Measurements from ENCODE around the gene UMAD1. TPM values are rescaled to one million over a fixed set of nuclear protein-coding genes. Genes with fewer than 3 reads are reported as not detected.
"Not testable (repeated sequence)": the region's sequence is repeated elsewhere in the genome, so short reads cannot be mapped to it uniquely, and the experiment has no call there.

Gene UMAD1
- total RNA-seq, 1 donor from 2014 or later: 12.8 TPM

- H3K4me1 Mint-ChIP-seq (ENCODE audit: low read depth): peaks cover 21% of the 10 kb centered on the region
- H3K9me3 Mint-ChIP-seq (ENCODE audit: low read depth): peaks cover under 1% of the 10 kb centered on the region
- no peak overlapping the region for H3K4me3 Mint-ChIP-seq (ENCODE audit: low read depth)
- no peaks in the 10 kb centered on the region for H3K27me3 Mint-ChIP-seq
- peaks cover 1% of the 10 kb centered on the region for H3K36me3 Mint-ChIP-seq (ENCODE audit: insufficient read depth)
- no peak for DNase-seq (ENCODE audit: low spot score, unreplicated experiment)
- TF ChIP-seq, protein P1, sequence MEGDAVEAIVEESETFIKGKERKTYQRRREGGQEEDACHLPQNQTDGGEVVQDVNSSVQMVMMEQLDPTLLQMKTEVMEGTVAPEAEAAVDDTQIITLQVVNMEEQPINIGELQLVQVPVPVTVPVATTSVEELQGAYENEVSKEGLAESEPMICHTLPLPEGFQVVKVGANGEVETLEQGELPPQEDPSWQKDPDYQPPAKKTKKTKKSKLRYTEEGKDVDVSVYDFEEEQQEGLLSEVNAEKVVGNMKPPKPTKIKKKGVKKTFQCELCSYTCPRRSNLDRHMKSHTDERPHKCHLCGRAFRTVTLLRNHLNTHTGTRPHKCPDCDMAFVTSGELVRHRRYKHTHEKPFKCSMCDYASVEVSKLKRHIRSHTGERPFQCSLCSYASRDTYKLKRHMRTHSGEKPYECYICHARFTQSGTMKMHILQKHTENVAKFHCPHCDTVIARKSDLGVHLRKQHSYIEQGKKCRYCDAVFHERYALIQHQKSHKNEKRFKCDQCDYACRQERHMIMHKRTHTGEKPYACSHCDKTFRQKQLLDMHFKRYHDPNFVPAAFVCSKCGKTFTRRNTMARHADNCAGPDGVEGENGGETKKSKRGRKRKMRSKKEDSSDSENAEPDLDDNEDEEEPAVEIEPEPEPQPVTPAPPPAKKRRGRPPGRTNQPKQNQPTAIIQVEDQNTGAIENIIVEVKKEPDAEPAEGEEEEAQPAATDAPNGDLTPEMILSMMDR (IDR thresholded peaks at IDR 0.05; ENCODE audit: unreplicated experiment): no peak
- H3K27ac Mint-ChIP-seq: no peak overlapping the region
Observed at GRCh38 chr7:7802531-7802930, 162.0 kb downstream of the UMAD1 start.

DNA sequence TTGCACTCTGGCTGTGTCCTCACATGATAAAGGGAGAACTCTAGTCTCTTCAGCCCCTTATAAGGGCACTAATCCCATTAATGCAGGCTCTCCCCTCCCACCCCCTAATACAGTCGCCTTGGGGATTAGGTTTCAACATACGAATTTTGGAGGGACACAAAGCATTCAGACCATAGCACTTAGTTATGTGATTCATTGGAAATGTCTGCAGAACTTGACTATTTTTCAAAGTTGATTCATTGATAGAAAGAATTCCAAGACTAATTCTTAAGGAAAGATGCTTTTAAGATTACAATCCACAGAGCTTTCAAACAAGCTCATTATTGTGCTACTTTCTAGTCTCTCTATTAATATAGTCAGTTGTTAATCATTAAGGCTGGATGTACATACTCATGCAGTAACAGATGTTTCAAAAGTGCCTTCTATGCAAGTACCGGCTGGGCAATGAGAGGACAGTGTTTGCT lies 163.2 kb downstream of the UMAD1 start:
- H3K27ac Mint-ChIP-seq: no peak overlapping the region

DNA sequence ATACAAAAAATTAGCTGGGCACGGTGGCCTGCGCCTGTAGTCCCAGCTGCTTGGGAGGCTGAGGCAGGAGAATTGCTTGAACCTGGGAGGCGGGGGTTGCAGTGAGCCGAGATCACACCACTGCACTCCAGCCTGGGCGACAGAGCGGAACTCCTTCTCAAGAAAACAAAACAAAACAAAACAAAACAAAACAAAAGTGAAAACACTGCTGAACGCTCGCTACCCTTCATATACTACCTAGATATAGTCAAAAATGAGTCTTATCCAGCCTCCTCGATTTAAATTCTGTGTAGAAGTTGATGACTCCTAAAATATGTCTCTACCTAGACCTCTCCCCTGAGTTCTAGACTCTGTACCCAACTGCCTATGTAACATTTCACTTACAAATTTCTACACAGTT lies 164.3 kb downstream of the UMAD1 start:
- DNase-seq (ENCODE audit: low spot score, unreplicated experiment); H3K36me3 Mint-ChIP-seq (ENCODE audit: insufficient read depth); H3K4me3 Mint-ChIP-seq (ENCODE audit: low read depth); H3K27ac Mint-ChIP-seq; H3K9me3 Mint-ChIP-seq (ENCODE audit: low read depth); H3K27me3 Mint-ChIP-seq: not testable (repeated sequence)
- H3K4me1 Mint-ChIP-seq (ENCODE audit: low read depth): peaks cover 14% of the 10 kb centered on the region

More for the DNA sequence above, 163.2 kb downstream of the UMAD1 start:
- Mint-ChIP-seq H3K27me3 (no peaks in the 10 kb centered on the region), H3K36me3 (ENCODE audit: insufficient read depth) (peaks cover 1% of the 10 kb centered on the region), H3K4me3 (ENCODE audit: low read depth) (no peak overlapping the region), H3K4me1 (ENCODE audit: low read depth) (peaks cover 17% of the 10 kb centered on the region), H3K9me3 (ENCODE audit: low read depth) (no peaks in the 10 kb centered on the region)
- no peak for DNase-seq (ENCODE audit: low spot score, unreplicated experiment)
- TF ChIP-seq, protein P1 (IDR thresholded peaks at IDR 0.05; ENCODE audit: unreplicated experiment): no peak

- no peaks in the 10 kb centered on the region for H3K27me3 Mint-ChIP-seq
- H3K9me3 Mint-ChIP-seq (ENCODE audit: low read depth): no peaks in the 10 kb centered on the region
- no peak overlapping the region for H3K4me3 Mint-ChIP-seq (ENCODE audit: low read depth)
- H3K36me3 Mint-ChIP-seq (ENCODE audit: insufficient read depth): peaks cover 1% of the 10 kb centered on the region
- TF ChIP-seq, protein P1 (IDR thresholded peaks at IDR 0.05; ENCODE audit: unreplicated experiment): no peak
- no peak overlapping the region for H3K27ac Mint-ChIP-seq
- peaks cover 11% of the 10 kb centered on the region for H3K4me1 Mint-ChIP-seq (ENCODE audit: low read depth)
- DNase-seq (ENCODE audit: low spot score, unreplicated experiment): no peak
Observed at GRCh38 chr7:7805511-7806153, 165.1 kb downstream of the UMAD1 start.

GRCh38 chr7:7808156-7808555 lies 167.6 kb downstream of the UMAD1 start:
- H3K27me3 Mint-ChIP-seq: no peaks in the 10 kb centered on the region
- H3K4me3 Mint-ChIP-seq (ENCODE audit: low read depth): no peak overlapping the region
- DNase-seq (ENCODE audit: low spot score, unreplicated experiment): no peak
- peaks cover 13% of the 10 kb centered on the region for H3K4me1 Mint-ChIP-seq (ENCODE audit: low read depth)
- no peak overlapping the region for H3K27ac Mint-ChIP-seq
- peaks cover 1% of the 10 kb centered on the region for H3K36me3 Mint-ChIP-seq (ENCODE audit: insufficient read depth)
- no peaks in the 10 kb centered on the region for H3K9me3 Mint-ChIP-seq (ENCODE audit: low read depth)
- TF ChIP-seq, protein P1 (IDR thresholded peaks at IDR 0.05; ENCODE audit: unreplicated experiment): no peak

DNA sequence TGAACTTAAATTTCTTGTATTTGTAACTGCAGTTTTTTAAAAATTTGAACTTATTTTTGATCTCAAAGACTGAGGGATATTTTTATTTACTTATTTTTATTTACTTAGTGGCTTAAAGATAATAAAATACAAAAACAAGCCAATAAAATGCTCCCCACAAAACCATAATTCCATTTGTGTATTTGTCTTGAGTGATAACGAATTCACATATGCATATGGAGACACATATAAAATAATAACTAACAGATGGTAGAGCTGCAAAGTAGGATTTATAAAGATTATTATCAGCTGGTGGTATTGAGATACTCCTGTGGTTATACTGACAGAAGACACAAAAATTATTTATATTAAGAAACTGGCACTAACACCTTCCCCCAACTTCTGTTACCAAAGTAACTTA lies 168.1 kb downstream of the UMAD1 start:
- H3K4me1 Mint-ChIP-seq (ENCODE audit: low read depth): peaks cover 13% of the 10 kb centered on the region
- H3K27ac Mint-ChIP-seq: no peak overlapping the region
- peaks cover 1% of the 10 kb centered on the region for H3K36me3 Mint-ChIP-seq (ENCODE audit: insufficient read depth)
- no peaks in the 10 kb centered on the region for H3K27me3 Mint-ChIP-seq
- H3K9me3 Mint-ChIP-seq (ENCODE audit: low read depth): no peaks in the 10 kb centered on the region
- TF ChIP-seq, protein P1 (IDR thresholded peaks at IDR 0.05; ENCODE audit: unreplicated experiment): no peak
- no peak for DNase-seq (ENCODE audit: low spot score, unreplicated experiment)
- no peak overlapping the region for H3K4me3 Mint-ChIP-seq (ENCODE audit: low read depth)
